ENCODE results near the gene GP1BB.

Gene GP1BB

GRCh38 chr22:19756288-19757128 lies 33.2 kb downstream of the GP1BB start:
- no peak for DNase-seq

DNA sequence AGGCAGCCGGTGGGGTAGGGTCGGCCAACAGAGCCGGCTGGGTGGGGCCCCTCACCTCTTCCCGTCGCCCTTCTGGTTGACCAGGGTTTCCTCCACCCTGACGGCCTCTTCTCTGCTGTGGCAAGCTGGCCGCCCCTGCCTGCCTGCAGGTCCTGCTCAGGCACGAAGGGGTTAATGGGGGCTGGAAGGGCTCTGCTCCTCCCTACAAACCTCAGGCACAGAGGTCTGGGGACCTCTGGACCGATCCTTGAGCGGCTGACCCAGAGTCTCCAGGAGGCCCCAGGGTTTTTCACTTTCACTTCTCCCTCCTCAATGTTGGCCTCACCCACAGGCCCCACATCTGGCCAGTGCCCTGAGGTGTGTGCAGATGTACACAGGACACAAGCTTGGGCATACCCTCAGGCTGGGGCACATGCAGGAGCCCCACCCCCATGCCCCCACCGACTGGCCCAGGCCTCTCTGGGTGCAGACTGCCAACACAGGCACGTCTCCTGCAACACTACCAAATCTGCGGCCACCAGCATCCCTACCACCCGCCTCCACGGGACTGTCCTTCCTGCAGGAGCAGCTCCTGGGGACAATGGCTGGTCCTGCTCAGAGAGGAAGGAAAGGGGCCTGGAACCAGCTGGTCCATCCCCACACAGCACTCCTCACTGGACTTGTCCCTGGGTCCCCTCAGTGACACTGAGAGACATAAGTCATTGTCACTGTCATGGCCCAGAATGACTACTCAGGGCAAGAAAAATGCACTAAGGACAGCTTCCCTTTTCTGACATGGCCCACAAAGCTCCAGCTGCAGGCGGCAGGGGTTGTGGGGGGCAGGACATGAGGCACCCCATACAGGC lies 34.0 kb downstream of the GP1BB start:
- no peak for DNase-seq

- no peak for DNase-seq
Measured at GRCh38 chr22:19757985-19758895, 34.9 kb downstream of the GP1BB start.

GRCh38 chr22:19758896-19759426 lies 35.6 kb downstream of the GP1BB start:
- no peak for DNase-seq

DNA sequence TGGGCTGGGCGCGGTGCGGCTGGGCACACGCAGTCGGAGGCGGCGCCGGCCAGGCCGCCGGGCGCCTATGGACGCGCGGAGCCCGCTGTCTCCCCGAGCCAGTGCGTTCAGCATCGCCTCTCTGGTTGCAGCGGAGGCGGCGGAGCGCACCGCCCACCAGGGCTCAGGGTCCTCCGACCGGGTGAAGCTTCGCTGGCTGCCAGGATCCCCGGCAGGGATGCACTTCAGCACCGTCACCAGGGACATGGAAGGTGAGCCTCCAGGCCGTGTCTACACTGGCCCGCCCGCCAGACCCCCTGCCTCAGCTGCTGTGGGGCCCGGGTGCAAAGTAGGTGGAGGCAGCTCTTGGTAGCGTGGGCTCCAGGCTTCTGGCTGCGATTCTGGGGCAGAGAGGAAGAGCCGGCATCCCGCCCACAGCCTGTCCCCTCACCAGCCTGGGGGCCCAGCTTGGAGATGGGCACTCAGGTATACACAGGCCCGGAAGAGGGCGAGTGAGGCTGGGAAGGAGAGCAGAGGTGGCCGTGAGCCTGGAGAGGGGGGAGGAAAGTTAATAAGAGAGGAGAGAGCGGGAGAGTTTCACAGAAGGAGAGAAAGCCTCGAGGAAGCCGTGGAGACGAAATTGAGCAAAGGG lies 36.2 kb downstream of the GP1BB start:
- DNase-seq, result no peak

DNA sequence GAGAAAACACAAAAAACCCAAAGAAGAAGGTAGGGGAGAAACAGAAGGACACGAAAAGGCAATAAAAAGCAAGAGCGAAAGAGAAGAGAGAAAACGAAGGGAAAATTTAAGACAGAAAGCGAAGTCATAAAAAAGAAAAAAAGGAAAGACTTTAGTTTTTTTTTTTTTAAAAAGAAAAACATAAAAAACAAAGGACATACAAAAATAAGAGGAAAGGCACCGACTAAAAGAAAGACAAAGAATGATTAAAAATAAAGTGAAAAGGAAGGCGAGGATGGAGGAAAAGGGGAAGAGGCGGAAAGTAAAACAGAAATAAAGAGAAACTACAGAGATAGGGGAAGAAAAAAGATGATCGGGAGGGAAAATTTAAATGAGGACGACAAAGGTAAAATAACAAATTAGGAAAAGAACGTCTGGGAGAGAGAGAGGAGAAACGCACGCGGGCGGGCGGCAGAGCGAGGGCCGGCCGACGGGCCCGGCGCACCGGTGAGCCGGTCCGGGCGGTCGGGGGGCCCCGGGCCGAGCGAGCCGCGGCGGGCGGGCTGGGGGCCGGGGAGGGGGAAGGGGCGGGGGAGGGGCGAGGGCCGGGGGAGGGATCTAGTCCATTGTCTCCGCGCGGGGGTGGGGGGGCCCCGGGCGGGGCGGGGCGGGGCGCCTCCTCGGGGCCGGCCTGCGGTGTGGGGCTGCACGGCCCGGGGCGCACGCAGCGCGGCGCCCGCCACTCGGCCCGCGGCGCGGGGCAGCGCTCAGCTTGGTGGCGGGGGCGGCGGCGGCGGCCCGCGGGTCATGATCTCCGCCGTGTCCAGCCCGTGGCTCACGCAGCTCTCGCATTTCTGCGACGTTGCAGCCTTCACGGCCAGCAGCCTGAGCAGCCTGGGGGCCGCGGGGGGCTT lies 37.0 kb downstream of the GP1BB start, which contains the start of gene TBX1:
TBX1 (plus strand) TSS at position 721 of the 893 bp plus-strand sequence; CDS start at position 787, 66 bp downstream.
- DNase-seq, result no peak

- DNase-seq, result no peak
Measured at GRCh38 chr22:19760951-19761724, 37.8 kb downstream of the GP1BB start.

DNA sequence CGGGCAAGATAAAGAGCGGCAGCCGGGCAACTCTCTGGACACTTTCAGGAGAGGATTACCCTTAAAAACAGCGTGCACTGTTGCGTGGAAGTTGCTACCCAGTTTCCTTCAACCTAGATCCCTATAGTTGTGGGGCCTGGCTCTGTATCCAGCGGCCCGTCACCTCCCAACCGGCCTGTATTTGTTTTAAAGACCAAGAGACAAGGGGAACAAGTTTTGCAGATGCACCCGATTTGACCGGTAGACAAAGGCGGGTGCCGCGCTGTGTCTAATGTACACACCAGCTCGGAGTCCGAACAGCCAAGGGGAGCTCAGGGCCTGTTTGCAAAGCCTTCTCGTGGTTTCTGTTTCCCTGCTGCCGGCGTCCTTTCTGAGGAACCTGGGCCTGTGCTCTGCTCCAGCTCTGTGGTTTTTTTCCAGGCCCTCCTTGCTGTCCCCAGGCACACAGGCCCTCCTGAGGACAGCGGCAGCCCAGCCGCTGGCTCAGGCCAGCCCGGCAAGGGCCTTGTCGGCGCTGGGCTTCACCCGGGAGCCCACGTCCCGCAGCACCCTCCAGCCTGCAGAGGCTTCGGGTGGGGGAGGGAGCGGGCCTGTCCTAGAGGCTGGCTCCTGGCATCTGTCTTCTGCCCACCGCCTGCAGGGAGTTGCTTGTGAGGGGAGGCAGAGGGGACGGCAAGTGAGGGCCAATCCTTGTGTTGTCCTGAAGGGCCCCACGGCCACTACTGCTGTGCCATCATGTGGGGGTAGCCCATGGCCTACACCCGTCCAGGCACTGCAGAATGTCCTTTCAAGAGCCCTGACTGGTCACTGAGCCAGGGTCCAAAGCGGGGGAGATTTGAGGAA lies 38.6 kb downstream of the GP1BB start:
- no peak for DNase-seq

- no peak for DNase-seq
Measured at GRCh38 chr22:19762568-19763457, 39.5 kb downstream of the GP1BB start.

GRCh38 chr22:19763458-19764298 lies 40.3 kb downstream of the GP1BB start:
- no peak for DNase-seq

- no peak for DNase-seq
Measured at GRCh38 chr22:19764299-19764593, 40.9 kb downstream of the GP1BB start.

DNA sequence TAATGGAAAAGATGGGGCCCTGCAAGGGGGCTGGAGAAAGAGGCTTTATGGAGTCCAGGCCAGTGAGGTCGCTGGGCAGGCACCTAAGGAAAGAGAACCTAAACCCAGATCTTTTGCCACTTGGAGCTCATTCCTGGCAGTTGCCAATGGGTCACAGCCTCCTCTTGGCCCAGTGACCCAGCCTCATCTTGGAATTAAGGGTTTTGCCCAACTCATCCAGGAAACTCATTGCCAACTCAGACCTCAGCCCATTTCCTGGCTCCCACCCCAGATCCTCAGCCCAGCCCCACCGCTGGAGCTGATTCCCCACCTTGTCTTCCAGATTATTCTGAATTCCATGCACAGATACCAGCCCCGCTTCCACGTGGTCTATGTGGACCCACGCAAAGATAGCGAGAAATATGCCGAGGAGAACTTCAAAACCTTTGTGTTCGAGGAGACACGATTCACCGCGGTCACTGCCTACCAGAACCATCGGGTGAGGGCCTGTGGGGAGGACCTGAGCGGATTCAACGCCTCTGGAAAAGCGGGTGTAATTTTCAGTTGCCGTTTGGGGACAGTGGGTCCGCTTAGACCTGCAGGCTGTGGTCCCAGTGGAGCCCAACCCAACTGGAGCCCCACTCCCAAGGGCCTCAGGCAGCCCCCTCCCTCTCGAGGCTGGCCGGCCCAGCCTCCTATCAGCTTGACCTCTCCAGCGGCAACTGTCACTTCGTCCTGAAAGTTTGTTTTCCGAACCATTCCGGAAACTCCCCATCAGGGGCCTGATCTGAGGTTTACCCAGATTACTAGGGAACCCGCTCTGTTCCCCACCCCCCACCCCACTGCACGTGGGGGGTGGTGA lies 41.5 kb downstream of the GP1BB start:
- DNase-seq, result no peak

- DNase-seq, result no peak
Measured at GRCh38 chr22:19765477-19766239, 42.3 kb downstream of the GP1BB start.

GRCh38 chr22:19766240-19766510 lies 42.8 kb downstream of the GP1BB start:
- no peak for DNase-seq

Data from fibroblast of skin of back (primary cell).